SK-N-SH (cell line): ENCODE measurements around the gene AUTS2. TPM values are rescaled to one million over a fixed set of nuclear protein-coding genes. Genes with fewer than 3 reads are reported as not detected.

Source experiments
- CTCF ChIA-PET: fragments of 300-600, 350-600 bp; formaldehyde crosslinking; extraction: SDS; loops from one replicate; lab custom pipeline; 2021; lab: Yijun Ruan, JAX
- POLR2A ChIA-PET: fragments of 350-600 bp; sonication (Branson Sonifier 250); formaldehyde crosslinking; extraction: SDS; loops from one replicate; lab custom pipeline; 2020; ENCODE audit warnings: antibody characterized with exemption, inconsistent platforms; lab: Yijun Ruan, JAX
- DNase-seq: peaks from one replicate; pipeline ENCODE4 v3.0.0; 2012
- H2AFZ ChIP-seq: fragments of 200-600 bp; sonication (generic); 2 replicates; pipeline ENCODE4 v1.8.1; 2016; ENCODE audit warnings: antibody characterized with exemption, mild to moderate bottlenecking, low read depth
- H3F3A ChIP-seq: fragments of 200-600 bp; sonication (generic); replicated peaks from 2 replicates; pipeline ENCODE3; 2016; ENCODE audit warnings: antibody characterized with exemption, mild to moderate bottlenecking; ENCODE audit not compliant: insufficient read depth
- H3K27ac ChIP-seq, 2 experiments: fragments of 200-500 bp in 1 of 2; fragments of 200-600 bp in 1 of 2; sonication (Bioruptor generic) in 1 of 2; sonication (generic), shearing (Covaris generic) in 1 of 2; 2 replicates each; pipeline versions ENCODE4 v1.5.1 to v1.6.1; 2014 to 2016; ENCODE audit warnings: low read depth in 2 of 2, inconsistent platforms in 1 of 2, low read length in 1 of 2, mild to moderate bottlenecking in 1 of 2, mixed read lengths in 1 of 2
- H3K27me3 ChIP-seq: fragments of 200-600 bp; sonication (generic), shearing (Covaris generic); 2 replicates; pipeline ENCODE4 v1.6.1; 2016; ENCODE audit warnings: mixed run types; ENCODE audit not compliant: insufficient read depth
- H3K36me3 ChIP-seq, 2 experiments: fragments of 200-500 bp in 1 of 2; fragments of 200-600 bp in 1 of 2; sonication (Bioruptor generic) in 1 of 2; sonication (generic) in 1 of 2; replicated peaks in 1 of 2; 2 replicates each; pipeline versions ENCODE3 to v1.5.1; 2014 to 2016; ENCODE audit warnings: low read length in 1 of 2, mild to moderate bottlenecking in 1 of 2; ENCODE audit not compliant: insufficient read depth in 2 of 2, control insufficient read depth in 1 of 2
- H3K4me1 ChIP-seq, 2 experiments: fragments of 200-500 bp in 1 of 2; fragments of 200-600 bp in 1 of 2; sonication (Bioruptor generic) in 1 of 2; sonication (generic), shearing (Covaris generic) in 1 of 2; 2 replicates each; pipeline versions ENCODE4 v1.5.1 to v1.6.1; 2014 to 2016; ENCODE audit warnings: low read depth in 1 of 2, low read length in 1 of 2, mixed run types in 1 of 2; ENCODE audit not compliant: insufficient read depth in 2 of 2, control insufficient read depth in 1 of 2
- H3K4me2 ChIP-seq: fragments of 200-600 bp; sonication (generic), shearing (Covaris generic); 2 replicates; pipeline ENCODE4 v1.6.1; 2017; ENCODE audit warnings: mixed run types
- H3K4me3 ChIP-seq, 2 experiments: fragments of 200-500 bp in 1 of 2; fragments of 200-600 bp in 1 of 2; sonication (Bioruptor generic) in 1 of 2; sonication (generic), shearing (Covaris generic) in 1 of 2; 2 replicates each; pipeline versions ENCODE4 v1.5.1 to v1.8.1; 2014 to 2016; ENCODE audit warnings: low read depth in 2 of 2, inconsistent platforms in 1 of 2, low read length in 1 of 2, mild to moderate bottlenecking in 1 of 2, mixed read lengths in 1 of 2, moderate library complexity in 1 of 2
- H3K79me2 ChIP-seq: fragments of 200-600 bp; sonication (generic); 2 replicates; pipeline ENCODE4 v1.8.1; 2017; ENCODE audit warnings: mild to moderate bottlenecking; ENCODE audit not compliant: insufficient read depth
- H3K9ac ChIP-seq: fragments of 200-600 bp; sonication (generic); 2 replicates; pipeline ENCODE4 v1.6.1; 2017; ENCODE audit warnings: mixed run types
- H3K9me2 ChIP-seq: fragments of 200-600 bp; sonication (generic); 2 replicates; pipeline ENCODE4 v1.6.1; 2017; ENCODE audit warnings: mixed run types
- H3K9me3 ChIP-seq: fragments of 200-600 bp; sonication (generic); 2 replicates; pipeline ENCODE4 v1.6.1; 2017; ENCODE audit warnings: mixed run types, mild to moderate bottlenecking, moderate library complexity
- H4K20me1 ChIP-seq: fragments of 200-600 bp; sonication (generic); 2 replicates; pipeline ENCODE4 v1.6.1; 2017; ENCODE audit warnings: mild to moderate bottlenecking, mixed run types; ENCODE audit not compliant: insufficient read depth
- CTCF ChIP-seq: fragments of 200-600 bp; sonication (generic); IDR thresholded peaks from 2 replicates; pipeline ENCODE4 v1.6.1; 2017; ENCODE audit warnings: antibody characterized with exemption, mild to moderate bottlenecking, moderate library complexity
- EP300 ChIP-seq, 2 experiments: IDR thresholded peaks; 2 replicates each; pipeline versions ENCODE4 v1.4.0 to v1.6.1; 2012; ENCODE audit warnings: borderline replicate concordance in 1 of 2, low read depth in 1 of 2, low read length in 1 of 2
- EZH2phosphoT487 ChIP-seq: fragments of 200-600 bp; sonication (generic); IDR thresholded peaks from 2 replicates; pipeline ENCODE4 v1.6.1; 2017; ENCODE audit warnings: low read depth, mixed run types, mild to moderate bottlenecking, antibody characterized with exemption, moderate library complexity, borderline replicate concordance
- FOSL2 ChIP-seq: IDR thresholded peaks from 2 replicates; pipeline ENCODE4 v1.4.0; 2012; ENCODE audit warnings: low read depth, mild to moderate bottlenecking, moderate library complexity, borderline replicate concordance
- FOXM1 ChIP-seq: IDR thresholded peaks from 2 replicates; pipeline ENCODE4 v1.4.0; 2012; ENCODE audit warnings: low read depth, mild to moderate bottlenecking
- GABPA ChIP-seq: IDR thresholded peaks from 2 replicates; pipeline ENCODE4 v1.4.0; 2012; ENCODE audit warnings: low read depth, mild to moderate bottlenecking
- GATA2 ChIP-seq: sonication (generic); formaldehyde crosslinking; IDR thresholded peaks from 2 replicates; pipeline ENCODE4 v1.5.0; 2020; ENCODE audit warnings: mild to moderate bottlenecking, missing genetic modification reagents
- NRF1 ChIP-seq: IDR thresholded peaks from 2 replicates; pipeline ENCODE4 v1.6.1; 2012; ENCODE audit warnings: low read depth, mild to moderate bottlenecking, low read length
- POLR2AphosphoS5 ChIP-seq: IDR thresholded peaks from 2 replicates; pipeline ENCODE4 v1.6.1; 2012; ENCODE audit warnings: low read depth, low read length
- RAD21 ChIP-seq: IDR thresholded peaks from 2 replicates; pipeline ENCODE4 v1.6.1; 2012; ENCODE audit warnings: mild to moderate bottlenecking, low read length
- RCOR1 ChIP-seq: fragments of 150-350 bp; IDR thresholded peaks from 2 replicates; pipeline ENCODE4 v1.6.1; 2017; ENCODE audit warnings: antibody characterized with exemption, low read length
- REST ChIP-seq: IDR thresholded peaks from 2 replicates; pipeline ENCODE4 v1.6.1; 2012; ENCODE audit warnings: mild to moderate bottlenecking, low read depth, low read length, moderate library complexity
- RFX5 ChIP-seq: IDR thresholded peaks from 2 replicates; pipeline ENCODE4 v1.6.1; 2012; ENCODE audit warnings: mild to moderate bottlenecking, improper control_type of control experiment, low read length
- SIN3A ChIP-seq: IDR thresholded peaks from 2 replicates; pipeline ENCODE4 v1.6.1; 2012; ENCODE audit warnings: low read depth, mild to moderate bottlenecking, low read length, moderate library complexity, borderline replicate concordance
- SMC3 ChIP-seq: IDR thresholded peaks from 2 replicates; pipeline ENCODE4 v1.6.1; 2012; ENCODE audit warnings: low read depth, low read length, improper control_type of control experiment
- TCF12 ChIP-seq: IDR thresholded peaks from 2 replicates; pipeline ENCODE4 v1.4.0; 2012
- USF1 ChIP-seq: IDR thresholded peaks from 2 replicates; pipeline ENCODE4 v1.4.0; 2012; ENCODE audit warnings: low read depth, borderline replicate concordance
- YY1 ChIP-seq: IDR thresholded peaks from 2 replicates; pipeline ENCODE4 v1.4.0; 2012; ENCODE audit warnings: low read depth, mild to moderate bottlenecking
- ZBTB33 ChIP-seq: IDR thresholded peaks from 2 replicates; pipeline ENCODE4 v1.4.0; 2012; ENCODE audit warnings: low read depth, borderline replicate concordance
- WGBS: methylation state at CpG from one replicate; pipeline ENCODE4 v1.1.6; 2017; ENCODE audit warnings: low lambda C conversion rate; 5-methylcytosine and 5-hydroxymethylcytosine counted together
- polyA plus RNA-seq, 3 experiments: library from polyadenylated mRNA; depleted of rRNA; stranded (reverse); fragments of >200 nt; gene quantifications; 2 replicates each; pipeline ENCODE4 v1.2.3, GENCODE V29; 2012

AUTS2 gene
- polyA plus RNA-seq, 1 of the 3 experiments (the other 2 are of a cell fraction), result 15.6 TPM

GRCh38 chr7:69895446-69895845 is 297.2 kb downstream of the AUTS2 start:
- Histone ChIP-seq H3K4me1 (peaks cover 0 to 24% of the 10 kb centered on the region in 2 experiments; a peak in 2 of 4 replicates), H3K27ac (no peak overlapping the region), H3K36me3 (peaks cover 0 to 2% of the 10 kb centered on the region in 2 experiments), H3K9ac (no peak overlapping the region), H3K9me2 (no peaks in the 10 kb centered on the region), H3F3A (no peaks in the 10 kb centered on the region), H3K4me2 (no peak overlapping the region), H4K20me1 (0 out of 2 replicates have a peak, but pooled peaks cover 5% of the 10 kb centered on the region), H3K9me3 (no peaks in the 10 kb centered on the region), H2AFZ (no peak overlapping the region), H3K4me3 (no peak overlapping the region), H3K79me2 (no peaks in the 10 kb centered on the region; the same call in 1 of the 2 replicates), H3K27me3 (no peaks in the 10 kb centered on the region)
- DNase-seq, result no peak
- 60% methylated on average over 2 of the region's 2 CpGs for WGBS
- POLR2A ChIA-PET, result interaction anchor here (1.0 kb wide), 1 partner anchor 12 kb away, joined by 3 read pairs; no protein-coding TSS in a partner anchor
- CTCF ChIA-PET, result interaction anchor here (0.5 to 2.1 kb wide), 6 partner anchors 14 to 388 kb away, joined by 3 to 12 read pairs (median 6); no protein-coding TSS in a partner anchor
- TF ChIP-seq RCOR1, result no peak
- no peak for TF ChIP-seq REST
- no peak for TF ChIP-seq EP300 (IDR thresholded peaks at IDR 0.05; ENCODE audit: borderline replicate concordance in 1 of 2, low read depth in 1 of 2, low read length in 1 of 2)
- no peak for TF ChIP-seq GABPA
- no peak for TF ChIP-seq SMC3
- TF ChIP-seq YY1, result no peak
- TF ChIP-seq RFX5, result no peak
- no peak for TF ChIP-seq EZH2phosphoT487
- no peak for TF ChIP-seq USF1
- no peak for TF ChIP-seq ZBTB33
- TF ChIP-seq CTCF, result no peak
- no peak for TF ChIP-seq FOXM1
- no peak for TF ChIP-seq SIN3A
- TF ChIP-seq RAD21, result no peak
- TF ChIP-seq FOSL2, result no peak
- no peak for TF ChIP-seq GATA2 (CRISPR knock-in tag)
- TF ChIP-seq NRF1, result no peak
- no peak for TF ChIP-seq POLR2AphosphoS5
- TF ChIP-seq TCF12, result no peak
